Urothelium cell line (cell line): ENCODE data around the gene TREML4.
"Not testable (repeated sequence)": the region's sequence is repeated elsewhere in the genome, so short reads cannot be mapped to it uniquely, and the experiment has no call there.

Experiments
- DNase-seq: peaks from one replicate; pipeline ENCODE4 v3.0.0; 2011; ENCODE audit warnings: low spot score, mixed read lengths
- FAIRE-seq: peaks from 2 replicates; lab custom pipeline; 2011; peaks lifted over from hg19 to GRCh38; lab: Jason Lieb, UNC

TREML4 gene

DNA sequence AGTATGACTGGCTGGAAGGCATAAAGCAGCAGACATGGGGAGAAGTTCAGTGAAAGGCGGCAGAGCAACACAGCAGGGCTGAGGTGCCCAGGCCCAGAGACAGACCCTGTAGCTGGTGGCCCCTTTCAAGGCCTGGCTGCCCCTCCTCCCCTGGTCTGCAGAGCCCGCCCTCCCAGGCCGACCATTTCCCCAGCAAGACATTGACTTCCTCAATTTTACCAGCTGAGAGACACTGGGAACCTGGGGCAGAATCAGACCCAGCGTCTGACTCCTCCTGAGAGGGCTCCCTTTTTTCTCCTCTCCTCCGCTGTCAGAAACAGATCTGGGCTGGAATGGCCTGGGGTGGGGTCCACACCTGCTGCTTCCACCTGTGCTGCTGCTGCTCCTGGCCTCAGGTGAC is at the start of gene TREML4:
Gene TREML4 (plus strand): TSS at position 254 of the 400 bp plus-strand sequence. CDS start 79 bp downstream, at position 333.
- FAIRE-seq = no peak
- DNase-seq = no peak

DNA sequence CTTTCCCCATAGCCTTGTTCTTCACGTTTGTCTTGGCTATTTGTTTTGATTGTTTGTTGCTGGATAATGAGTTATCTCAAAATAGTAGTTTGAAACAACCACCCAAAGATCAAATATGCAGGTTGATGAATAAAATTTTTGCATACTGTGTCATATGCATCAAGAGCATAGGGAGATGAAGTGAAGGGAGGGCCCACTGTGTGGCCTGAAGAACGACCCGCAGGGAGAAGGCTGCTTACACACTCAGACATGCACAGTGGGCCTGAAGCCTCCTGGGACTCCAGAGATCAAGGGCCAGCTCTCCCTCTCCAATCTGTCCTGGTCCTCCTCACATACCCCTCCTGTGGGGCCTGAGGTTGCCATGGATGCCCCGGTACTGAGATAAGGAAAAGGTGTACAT is 49.0 kb upstream of the TREML4 start:
- no peak for FAIRE-seq

GRCh38 chr6:41181566-41181965 is 46.6 kb upstream of the TREML4 start:
- FAIRE-seq (no peak), DNase-seq (no peak)

More for the DNA sequence above, 49.0 kb upstream of the TREML4 start:
- no peak for DNase-seq

DNA sequence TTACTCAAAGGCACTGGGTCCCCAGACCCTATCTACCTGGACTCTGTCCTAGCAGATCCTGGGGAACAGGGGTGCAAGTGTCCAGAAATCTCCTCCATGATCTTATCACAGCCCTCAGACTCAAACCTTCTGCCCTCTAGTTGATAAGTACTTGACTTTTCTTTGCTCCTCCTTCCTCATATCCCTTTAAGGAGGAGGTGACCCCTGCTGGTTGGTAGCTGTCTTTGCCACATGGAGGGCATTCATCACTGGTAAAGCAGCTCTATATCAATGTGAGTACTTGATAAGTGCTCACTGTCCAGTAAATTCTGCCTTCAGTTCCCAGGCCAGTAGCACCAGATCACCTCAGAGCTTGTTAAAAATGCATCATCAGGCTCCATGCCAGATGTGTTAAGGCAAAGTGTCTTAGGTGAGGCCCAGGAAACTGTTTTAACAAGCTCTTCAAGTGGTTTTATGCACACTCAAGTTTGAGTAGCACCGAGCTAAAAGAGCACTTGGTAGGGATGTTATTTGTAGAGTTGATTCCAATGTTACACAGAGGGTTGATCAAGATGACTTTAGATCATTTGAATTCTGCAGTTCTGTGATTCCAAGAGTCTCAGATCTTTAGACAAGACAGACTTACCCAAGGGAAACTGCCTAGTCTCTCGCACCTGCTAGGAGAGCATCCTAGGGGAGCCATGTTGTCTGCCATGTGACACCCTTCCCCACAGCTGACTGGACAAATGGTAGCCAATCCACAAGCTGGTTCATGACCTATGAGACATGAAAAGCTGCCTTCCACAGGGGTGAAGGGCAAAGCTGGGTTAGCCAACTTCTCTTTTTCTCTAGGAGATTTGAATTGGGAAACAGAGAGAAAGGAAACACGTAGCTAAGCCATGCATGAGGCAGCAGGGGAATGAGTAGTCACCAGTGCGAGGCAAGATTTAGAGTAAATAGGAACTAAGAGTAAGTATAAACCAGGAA is 45.8 kb upstream of the TREML4 start:
- no peak for FAIRE-seq
- peak; percentile 42 for DNase-seq

DNA sequence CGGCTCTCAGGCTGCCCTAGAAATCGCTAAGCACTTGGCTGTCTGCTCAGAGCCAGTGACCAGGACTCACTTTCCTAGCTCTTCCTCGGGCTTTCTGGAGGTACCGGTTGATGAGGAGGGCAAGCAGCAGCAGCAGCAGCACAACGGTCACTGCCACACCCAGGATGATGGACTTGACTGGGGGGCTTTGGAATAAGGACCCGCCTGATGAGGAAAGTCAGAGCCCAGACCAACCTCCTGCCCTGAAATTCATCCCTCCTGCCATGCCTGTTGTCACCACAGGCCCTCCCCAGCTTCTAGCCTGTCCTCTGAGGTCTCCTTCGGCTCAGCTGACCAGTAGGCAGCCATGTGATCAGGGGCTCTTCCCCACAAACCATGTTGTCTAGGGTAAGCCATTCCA is 43.4 kb upstream of the TREML4 start:
- DNase-seq (no peak), FAIRE-seq (no peak)

- FAIRE-seq = no peak
- no peak for DNase-seq
These were observed 42.1 kb upstream of the TREML4 start for GRCh38 chr6:41186031-41186562.

DNA sequence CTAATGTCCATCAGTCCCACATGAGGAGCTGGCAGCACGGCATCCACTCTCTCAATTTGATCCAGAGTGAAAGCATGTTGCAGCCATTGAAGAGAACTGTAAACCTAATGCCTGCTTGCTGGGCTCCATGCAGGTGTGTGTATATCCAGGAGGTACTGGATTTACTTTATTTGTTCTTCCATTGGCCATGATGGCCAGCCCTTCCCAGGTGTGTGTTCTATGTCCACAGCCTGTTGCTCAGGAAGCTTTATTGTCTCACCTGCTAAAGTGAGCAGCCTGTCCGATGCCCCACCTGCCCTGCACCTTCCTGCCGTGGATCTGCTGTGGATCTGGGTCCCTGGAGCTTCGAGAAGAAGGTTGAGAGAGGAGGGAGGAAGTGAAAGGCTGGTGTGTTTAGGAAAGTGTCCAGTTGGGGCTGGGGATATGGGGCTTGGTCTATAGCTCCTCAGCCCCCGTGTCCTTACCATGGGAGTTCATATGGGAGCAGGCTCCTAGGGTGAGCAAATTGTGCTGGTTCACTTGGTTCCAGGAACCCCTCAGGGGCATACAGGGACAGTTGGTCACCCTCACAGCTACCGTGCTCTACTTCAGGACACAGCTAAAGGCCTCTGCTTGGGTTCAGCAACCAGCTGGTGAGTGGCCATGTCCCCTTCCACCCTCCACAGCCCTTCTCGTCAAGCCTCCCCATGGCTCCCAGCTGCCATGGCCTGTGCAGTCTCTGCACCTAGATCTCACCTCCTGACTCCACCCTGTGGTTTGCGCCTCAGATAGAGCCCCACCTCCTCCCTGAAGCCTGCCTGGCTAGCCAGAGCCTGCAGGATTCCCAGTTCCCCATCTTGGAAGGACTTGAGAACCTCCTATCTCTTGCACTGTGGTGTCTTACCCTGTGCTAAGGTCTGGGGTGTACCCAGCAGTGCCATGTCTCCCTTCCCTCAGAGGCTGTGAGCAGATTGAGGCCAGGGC is 39.9 kb upstream of the TREML4 start:
- DNase-seq (no peak), FAIRE-seq (no peak)

- DNase-seq, FAIRE-seq: not testable (repeated sequence)
These were observed 39.1 kb upstream of the TREML4 start for GRCh38 chr6:41189046-41189445.

DNA sequence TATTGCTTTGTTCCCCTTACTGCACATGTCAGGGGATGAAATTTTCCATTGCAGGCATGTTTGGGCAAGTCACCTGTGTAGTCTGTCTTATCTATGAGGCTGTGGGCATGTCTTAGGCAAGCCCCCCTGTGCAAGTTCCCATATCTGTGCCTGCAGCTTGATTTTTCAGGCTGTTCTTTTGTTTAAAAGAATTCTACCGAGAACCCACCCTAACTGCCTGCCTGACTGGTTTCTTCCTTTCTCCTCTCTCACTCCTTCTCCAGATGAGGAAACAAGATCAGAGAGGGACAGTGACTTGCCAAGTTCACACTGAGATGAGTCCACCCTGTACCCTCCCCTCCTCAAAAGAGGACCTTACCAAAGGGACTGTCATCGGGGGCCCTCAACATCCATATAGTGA is 38.2 kb upstream of the TREML4 start:
- FAIRE-seq (no peak), DNase-seq (no peak)

DNA sequence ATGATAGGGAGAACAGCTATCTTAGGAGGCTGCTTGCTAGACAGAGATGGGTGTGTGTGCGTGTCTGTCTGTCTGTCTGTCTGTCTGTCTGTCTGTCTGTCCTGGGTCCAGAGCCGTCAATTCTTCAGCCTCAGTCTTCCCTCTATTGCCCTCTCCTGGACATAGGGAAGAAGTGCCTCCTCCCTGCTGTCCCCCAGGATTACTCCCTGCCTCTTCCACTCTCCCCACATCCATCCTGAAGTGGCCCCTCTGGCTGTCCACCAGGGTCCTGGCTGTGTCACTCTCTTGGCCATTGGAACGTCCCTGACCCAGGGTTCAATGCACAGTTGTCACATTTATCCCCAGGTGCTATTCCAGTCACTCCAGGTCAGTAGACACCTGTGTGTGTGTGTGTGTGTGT is 37.4 kb upstream of the TREML4 start:
- no peak for FAIRE-seq
- no peak for DNase-seq

DNA sequence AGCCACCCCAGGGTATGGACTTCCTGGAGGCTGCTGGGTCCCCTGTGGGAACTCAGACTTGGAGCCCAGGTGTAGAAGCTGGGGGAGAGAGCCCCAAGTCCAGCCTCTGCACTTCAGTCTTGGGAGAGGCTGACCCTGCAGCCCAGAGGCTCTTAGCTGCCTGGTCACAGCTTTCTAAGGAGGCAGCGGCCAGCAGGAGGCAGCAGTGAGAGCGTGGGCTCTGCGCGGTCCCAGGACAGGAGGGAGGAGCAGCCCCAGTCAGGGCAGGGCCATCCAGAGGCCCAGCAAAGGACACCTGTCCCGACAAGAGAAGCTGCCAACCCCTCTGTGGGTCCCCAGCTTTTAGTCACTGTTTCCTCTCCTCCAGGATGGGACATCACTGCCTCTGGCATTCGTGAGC is 36.6 kb upstream of the TREML4 start:
- no peak for FAIRE-seq
- no peak for DNase-seq

GRCh38 chr6:41193171-41193734 is 34.9 kb upstream of the TREML4 start:
- DNase-seq (no peak), FAIRE-seq (no peak)

GRCh38 chr6:41193884-41194283 is 34.3 kb upstream of the TREML4 start:
- DNase-seq (no peak), FAIRE-seq (no peak)

DNA sequence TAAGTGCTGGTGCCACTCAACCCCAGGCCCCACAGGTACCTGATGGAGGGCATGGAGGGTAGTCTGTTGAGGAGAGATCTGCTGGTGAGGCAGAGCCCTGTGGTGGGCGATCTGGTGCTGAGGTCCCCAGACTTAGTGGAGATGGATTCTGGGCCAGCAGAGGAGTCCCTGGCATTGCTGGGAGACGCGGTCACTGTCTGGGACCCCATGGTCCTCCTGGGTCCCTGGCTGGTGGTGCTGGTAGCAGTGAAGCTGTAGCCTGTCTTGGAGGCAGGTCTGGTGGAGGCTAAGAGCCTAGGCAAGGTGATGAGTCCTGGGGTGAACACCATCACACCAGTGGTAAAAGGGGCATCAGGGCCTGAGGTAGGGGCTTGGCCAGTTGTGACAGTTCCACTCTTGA is 33.8 kb upstream of the TREML4 start:
- no peak for DNase-seq
- FAIRE-seq = no peak

DNA sequence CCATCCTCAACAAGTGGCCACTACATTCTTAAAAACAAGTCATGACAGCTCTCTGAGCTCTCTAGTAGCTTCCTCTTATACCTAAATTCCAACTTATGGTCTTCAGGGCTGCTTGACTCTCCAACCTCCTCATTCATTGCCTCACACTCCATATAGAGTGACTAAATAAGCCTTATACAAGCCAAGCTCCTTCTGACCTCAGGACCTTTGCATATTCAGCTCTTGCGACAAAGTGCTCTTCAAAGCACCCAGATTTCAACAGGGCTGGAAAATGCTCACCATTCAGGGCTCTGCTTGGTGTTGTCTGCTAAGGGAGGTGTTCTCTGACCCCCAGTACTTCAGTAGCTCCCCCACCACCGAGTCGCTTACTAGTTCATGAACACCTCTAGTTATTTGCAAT is 30.9 kb upstream of the TREML4 start:
- FAIRE-seq (no peak), DNase-seq (no peak)

- DNase-seq = peak; percentile 1
- no peak for FAIRE-seq
These were observed 28.4 kb upstream of the TREML4 start for GRCh38 chr6:41199552-41200246.

DNA sequence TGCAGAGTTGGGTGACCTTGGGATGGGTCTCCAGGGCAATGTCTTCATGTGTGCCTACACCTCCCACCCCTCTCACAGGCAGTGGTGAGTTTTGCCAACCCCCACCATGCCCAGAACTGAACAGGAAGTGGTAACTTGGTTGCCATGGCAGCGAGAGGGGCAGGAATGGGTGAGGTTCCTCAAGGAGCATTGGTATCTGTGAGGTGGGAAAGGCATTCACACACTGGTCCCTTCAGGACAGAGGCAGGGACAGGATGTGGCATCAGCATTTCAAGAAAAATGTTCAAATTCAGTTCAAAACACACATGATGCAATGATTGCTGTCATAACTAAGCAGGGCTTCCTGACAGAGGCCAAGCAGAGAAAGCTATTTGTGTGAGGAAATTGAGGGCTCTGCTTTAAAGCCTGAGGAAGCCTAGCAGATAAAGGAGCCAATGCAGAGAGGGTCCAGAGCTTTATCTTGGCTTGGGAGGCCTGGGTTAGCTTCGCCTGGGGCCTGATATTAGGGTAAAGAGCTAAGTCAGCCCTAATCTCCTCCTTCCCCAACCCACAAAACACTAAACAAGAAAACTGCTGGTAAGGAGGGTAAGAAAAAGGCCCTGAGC is 27.8 kb upstream of the TREML4 start:
- FAIRE-seq = no peak
- peak; percentile 73 for DNase-seq

DNA sequence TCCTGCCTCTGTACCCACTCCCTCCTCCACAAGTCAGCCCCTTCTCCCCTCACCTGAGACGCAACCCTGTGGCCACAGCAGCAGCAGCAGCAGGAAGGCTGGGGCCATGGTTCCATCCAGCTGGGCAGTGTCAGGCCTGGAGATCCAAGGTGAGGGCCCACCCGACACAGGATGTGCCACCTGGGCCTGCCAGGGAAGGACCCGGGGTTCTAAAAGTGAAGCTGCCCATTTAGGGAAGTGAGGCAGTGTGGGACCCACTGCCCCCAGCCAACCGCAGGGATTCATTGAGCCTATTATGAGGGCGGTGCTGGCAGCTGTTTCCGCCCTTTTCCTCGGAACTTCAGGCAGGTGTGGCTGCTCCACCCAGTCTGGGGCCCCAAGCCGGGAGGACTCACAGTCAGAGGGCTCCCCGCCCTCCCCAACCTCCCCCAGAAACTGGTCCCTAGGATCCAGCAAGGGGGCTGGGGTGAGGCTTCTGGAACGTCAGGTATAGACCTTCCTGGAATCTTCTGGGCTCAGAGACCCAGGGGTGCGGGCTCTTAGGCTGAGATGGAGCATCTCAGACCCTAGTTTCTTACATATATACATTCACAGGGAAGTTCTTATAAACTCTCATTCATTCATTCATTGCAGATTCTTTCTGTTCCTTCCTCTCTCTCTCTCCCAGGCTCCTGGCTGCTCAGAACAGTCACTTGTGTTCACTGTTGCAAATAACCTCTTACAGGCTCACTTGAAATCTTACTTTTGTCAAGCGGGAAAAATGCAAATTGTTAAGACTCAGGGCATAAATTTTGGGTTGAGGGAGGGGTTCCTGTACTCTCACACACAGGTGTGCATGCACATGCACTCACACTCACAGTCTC is 27.0 kb upstream of the TREML4 start, which contains the start of gene TREML2:
Gene TREML2 (minus strand): TSS at position 249 of the 863 bp plus-strand sequence. CDS start 141 bp downstream, at position 108.
- FAIRE-seq = no peak
- no peak for DNase-seq

DNA sequence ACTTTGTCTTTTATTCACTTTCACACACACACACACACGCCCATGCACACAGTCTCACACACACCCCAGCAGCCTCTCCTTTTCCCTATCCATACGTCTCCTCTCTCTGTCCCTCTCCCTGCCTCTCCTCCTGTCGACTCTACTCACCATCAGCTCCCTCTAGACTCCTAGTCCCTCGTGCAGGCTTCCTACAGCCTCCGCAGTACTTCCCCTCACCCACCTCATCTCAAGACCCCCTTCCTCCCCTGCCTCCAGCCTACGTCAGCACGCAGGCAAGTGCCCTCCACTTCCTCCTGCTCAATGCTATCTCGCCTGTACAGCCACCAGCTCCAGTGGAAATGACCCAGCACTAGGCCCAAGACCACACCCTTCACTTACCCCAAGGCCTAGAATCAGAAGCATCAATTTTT is 26.4 kb upstream of the TREML4 start:
- DNase-seq = no peak
- FAIRE-seq = no peak
